HCT116 (cell line): ENCODE measurements around the gene GDPD5.

ENCODE experiments used
- CEBPB ChIP-seq: IDR thresholded peaks from 2 replicates; pipeline ENCODE4 v1.6.1; 2012; ENCODE audit warnings: low read depth
- POLR2A ChIP-seq: IDR thresholded peaks from 2 replicates; pipeline ENCODE4 v1.7.0; 2011; ENCODE audit warnings: borderline replicate concordance; ENCODE audit not compliant: insufficient read depth, insufficient read length; ENCODE audit errors: extremely low read depth
- RAD21 ChIP-seq: IDR thresholded peaks from 2 replicates; pipeline ENCODE4 v1.6.1; 2012; ENCODE audit warnings: low read depth, mild to moderate bottlenecking
- ZNF274 ChIP-seq: fragments of 200-500 bp; sonication (Bioruptor generic); IDR thresholded peaks from 2 replicates; pipeline ENCODE4 v1.6.1; 2014; ENCODE audit warnings: mild to moderate bottlenecking, low read depth, low read length, inconsistent platforms

GRCh38 chr11:75422248-75423231 is 103.2 kb downstream of the GDPD5 start:
- TF ChIP-seq POLR2A: no peak
- no peak for TF ChIP-seq RAD21
- TF ChIP-seq CEBPB: no peak
- TF ChIP-seq ZNF274: no peak
